HepG2 (cell line): Measurements from ENCODE around the gene EVA1A. TPM values are rescaled to one million over a fixed set of nuclear protein-coding genes. Genes with fewer than 3 reads are reported as not detected.

Experiments used
- ADNP ChIP-seq: sonication (generic); formaldehyde crosslinking; IDR thresholded peaks from 2 replicates; pipeline ENCODE4 v1.4.0; 2020; ENCODE audit warnings: missing genetic modification reagents
- AGO1 ChIP-seq: fragments of 200-400 bp; formaldehyde crosslinking; IDR thresholded peaks from 2 replicates; pipeline ENCODE4 v1.6.1; 2017; ENCODE audit warnings: mild to moderate bottlenecking, low read depth, low read length, moderate library complexity; ENCODE audit not compliant: poor library complexity, severe bottlenecking
- ASH2L ChIP-seq: fragments of 300-600, 200-600 bp; sonication (generic); IDR thresholded peaks from 2 replicates; pipeline ENCODE4 v1.7.0; 2017; ENCODE audit warnings: low read depth, mild to moderate bottlenecking, moderate library complexity, mixed read lengths, low read length; ENCODE audit not compliant: insufficient read length
- EEA1 ChIP-seq: sonication (generic); formaldehyde crosslinking; IDR thresholded peaks from 2 replicates; pipeline ENCODE4 v1.5.1; 2020; ENCODE audit warnings: mild to moderate bottlenecking, missing genetic modification reagents, borderline replicate concordance
- ETV5 ChIP-seq: IDR thresholded peaks from 2 replicates; pipeline ENCODE4 v1.6.1; 2018; ENCODE audit warnings: missing biosample characterization, missing genetic modification reagents, inconsistent platforms, borderline replicate concordance
- JDP2 ChIP-seq: sonication (generic); formaldehyde crosslinking; IDR thresholded peaks from 2 replicates; pipeline ENCODE4 v1.8.1; 2022; ENCODE audit warnings: missing genetic modification reagents, borderline replicate concordance
- PRMT3 ChIP-seq: sonication (generic); formaldehyde crosslinking; IDR thresholded peaks from 2 replicates; pipeline ENCODE4 v1.8.1; 2022; ENCODE audit warnings: low read depth, mild to moderate bottlenecking, moderate library complexity, missing genetic modification reagents, borderline replicate concordance
- ZC3H4 ChIP-seq: sonication (generic); formaldehyde crosslinking; IDR thresholded peaks from 2 replicates; pipeline ENCODE4 v1.4.0; 2020; ENCODE audit warnings: missing genetic modification reagents, borderline replicate concordance
- ZFP36L2 ChIP-seq: sonication (generic); formaldehyde crosslinking; IDR thresholded peaks from 2 replicates; pipeline ENCODE4 v1.4.0; 2020; ENCODE audit warnings: missing genetic modification reagents
- ZMYM4 ChIP-seq: sonication (generic); formaldehyde crosslinking; IDR thresholded peaks from 2 replicates; pipeline ENCODE4 v1.8.1; 2023; ENCODE audit warnings: mild to moderate bottlenecking, missing genetic modification reagents
- ZNF256 ChIP-seq: sonication (generic); formaldehyde crosslinking; conservative IDR thresholded peaks from 2 replicates; pipeline ENCODE4 v1.4.0; 2020; ENCODE audit warnings: missing genetic modification reagents
- ZNF567 ChIP-seq: sonication (generic); formaldehyde crosslinking; IDR thresholded peaks from 2 replicates; pipeline ENCODE4 v1.8.1; 2023; ENCODE audit warnings: mild to moderate bottlenecking, missing genetic modification reagents, borderline replicate concordance
- ZNF616 ChIP-seq: sonication (generic); formaldehyde crosslinking; IDR thresholded peaks from 2 replicates; pipeline ENCODE4 v1.5.0; 2020; ENCODE audit warnings: low read depth, mild to moderate bottlenecking, missing genetic modification reagents
- polyA plus RNA-seq, 8 experiments: library from polyadenylated mRNA; depleted of rRNA in 3 of 8; stranded (reverse) in 7 of 8; unstranded in 1 of 8; fragments of >200 nt; fragmentation: Illumina TruSeq in 4 of 8; extraction: Trizol in 4 of 8; gene quantifications; 2 replicates each; pipeline versions ENCODE4 v1.2.1 to v1.2.3, GENCODE V29; 2011 to 2016; ENCODE audit warnings: low read depth in 4 of 8, missing spikeins in 1 of 8, mixed read lengths in 1 of 8; ENCODE audit not compliant: insufficient read depth in 1 of 8
- total RNA-seq, 5 experiments: library from RNA; depleted of rRNA; stranded (reverse); fragments of >200 nt; fragmentation: Illumina TruSeq; extraction: Trizol; gene quantifications; 2 replicates each; pipeline ENCODE4 v1.2.3, GENCODE V29; 2016; ENCODE audit warnings: low read depth in 1 of 5
- TF ChIP-seq, protein P1 (sequence below): IDR thresholded peaks from 2 replicates; pipeline ENCODE4 v1.6.1; 2016
- TF ChIP-seq, protein P2 (sequence below): IDR thresholded peaks from 2 replicates; pipeline ENCODE4 v1.6.1; 2016; ENCODE audit warnings: low read depth, borderline replicate concordance
- TF ChIP-seq, protein P3 (sequence below): sonication (generic); formaldehyde crosslinking; IDR thresholded peaks from 2 replicates; pipeline ENCODE4 v1.4.0; 2020; ENCODE audit warnings: low read depth, mild to moderate bottlenecking, missing genetic modification reagents
- TF ChIP-seq, protein P4 (sequence below): IDR thresholded peaks from 2 replicates; pipeline ENCODE4 v1.6.1; 2016

The EVA1A gene
- total and polyA plus RNA-seq, 2 of the 13 experiments (the other 11 are each of a cell fraction or from before 2014, with no cell fraction given): 57.5 to 57.8 TPM

DNA sequence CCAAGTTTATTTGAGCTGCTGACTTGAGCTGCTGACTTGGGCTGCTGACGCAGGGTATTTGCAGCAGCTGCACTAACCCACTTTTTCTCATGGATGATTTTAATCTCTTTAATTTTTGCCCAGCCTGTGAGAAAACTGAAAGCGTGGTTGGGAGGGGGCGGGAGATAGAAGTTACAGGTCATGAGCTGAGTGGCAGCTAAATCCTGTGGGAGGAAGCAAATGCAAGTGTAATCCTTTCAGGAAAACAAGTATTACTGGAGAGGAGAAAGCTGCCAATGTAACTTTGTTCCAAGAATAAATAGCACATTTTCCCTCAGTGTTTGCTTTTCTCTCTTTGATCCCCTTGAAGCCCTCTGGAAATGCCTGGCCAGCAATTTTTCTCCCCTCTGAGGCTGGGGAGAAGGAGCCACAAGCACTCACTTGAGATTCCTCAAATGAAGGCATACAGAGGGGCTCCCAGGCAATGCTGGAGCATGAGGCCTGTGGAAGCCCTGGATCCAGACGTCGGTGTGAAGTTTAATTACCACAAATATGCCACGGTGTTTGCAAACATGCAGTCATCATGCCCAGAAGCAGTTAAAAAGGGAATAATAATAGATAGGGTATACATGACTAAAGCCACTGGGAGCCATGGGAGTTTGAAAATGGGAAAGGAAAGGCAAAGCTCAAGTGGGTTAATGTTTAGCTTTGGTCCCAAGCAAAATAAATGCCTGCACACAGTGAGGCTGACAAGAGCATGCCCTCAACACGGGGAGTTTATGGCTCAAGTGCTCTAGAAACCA, 10.4 kb upstream of the EVA1A start (continued):
- TF ChIP-seq ADNP (CRISPR knock-in tag) (no peak), JDP2 (CRISPR knock-in tag) (no peak), ETV5 (CRISPR knock-in tag) (peak; percentile 87), ASH2L (peak; percentile 100), ZNF616 (no peak), ZNF256 (peak; percentile 74; the same call in 1 of the 2 replicates), ZMYM4 (CRISPR knock-in tag) (0 out of 2 replicates have a peak, but pooled peaks have one; percentile 56), ZC3H4 (CRISPR knock-in tag) (no peak), ZFP36L2 (CRISPR knock-in tag) (no peak), PRMT3 (CRISPR knock-in tag) (no peak), EEA1 (CRISPR knock-in tag) (no peak), ZNF567 (CRISPR knock-in tag) (0 out of 2 replicates have a peak, but pooled peaks have one; percentile 73), AGO1 (no peak)
- TF ChIP-seq, protein P1, sequence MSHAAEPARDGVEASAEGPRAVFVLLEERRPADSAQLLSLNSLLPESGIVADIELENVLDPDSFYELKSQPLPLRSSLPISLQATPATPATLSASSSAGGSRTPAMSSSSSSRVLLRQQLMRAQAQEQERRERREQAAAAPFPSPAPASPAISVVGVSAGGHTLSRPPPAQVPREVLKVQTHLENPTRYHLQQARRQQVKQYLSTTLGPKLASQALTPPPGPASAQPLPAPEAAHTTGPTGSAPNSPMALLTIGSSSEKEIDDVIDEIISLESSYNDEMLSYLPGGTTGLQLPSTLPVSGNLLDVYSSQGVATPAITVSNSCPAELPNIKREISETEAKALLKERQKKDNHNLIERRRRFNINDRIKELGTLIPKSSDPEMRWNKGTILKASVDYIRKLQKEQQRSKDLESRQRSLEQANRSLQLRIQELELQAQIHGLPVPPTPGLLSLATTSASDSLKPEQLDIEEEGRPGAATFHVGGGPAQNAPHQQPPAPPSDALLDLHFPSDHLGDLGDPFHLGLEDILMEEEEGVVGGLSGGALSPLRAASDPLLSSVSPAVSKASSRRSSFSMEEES (CRISPR knock-in tag): peak; percentile 88
- TF ChIP-seq, protein P2, sequence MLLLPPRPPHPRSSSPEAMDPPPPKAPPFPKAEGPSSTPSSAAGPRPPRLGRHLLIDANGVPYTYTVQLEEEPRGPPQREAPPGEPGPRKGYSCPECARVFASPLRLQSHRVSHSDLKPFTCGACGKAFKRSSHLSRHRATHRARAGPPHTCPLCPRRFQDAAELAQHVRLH (CRISPR knock-in tag): peak; percentile 40; the same call in 1 of the 2 replicates
- TF ChIP-seq, protein P3, sequence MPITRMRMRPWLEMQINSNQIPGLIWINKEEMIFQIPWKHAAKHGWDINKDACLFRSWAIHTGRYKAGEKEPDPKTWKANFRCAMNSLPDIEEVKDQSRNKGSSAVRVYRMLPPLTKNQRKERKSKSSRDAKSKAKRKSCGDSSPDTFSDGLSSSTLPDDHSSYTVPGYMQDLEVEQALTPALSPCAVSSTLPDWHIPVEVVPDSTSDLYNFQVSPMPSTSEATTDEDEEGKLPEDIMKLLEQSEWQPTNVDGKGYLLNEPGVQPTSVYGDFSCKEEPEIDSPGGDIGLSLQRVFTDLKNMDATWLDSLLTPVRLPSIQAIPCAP (CRISPR knock-in tag): no peak
- TF ChIP-seq, protein P4, sequence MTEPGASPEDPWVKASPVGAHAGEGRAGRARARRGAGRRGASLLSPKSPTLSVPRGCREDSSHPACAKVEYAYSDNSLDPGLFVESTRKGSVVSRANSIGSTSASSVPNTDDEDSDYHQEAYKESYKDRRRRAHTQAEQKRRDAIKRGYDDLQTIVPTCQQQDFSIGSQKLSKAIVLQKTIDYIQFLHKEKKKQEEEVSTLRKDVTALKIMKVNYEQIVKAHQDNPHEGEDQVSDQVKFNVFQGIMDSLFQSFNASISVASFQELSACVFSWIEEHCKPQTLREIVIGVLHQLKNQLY (CRISPR knock-in tag): peak; percentile 85
